Gastroesophageal sphincter (tissue), 4 donors: Measurements from ENCODE around the gene TSPAN17. TPM values are rescaled to one million over a fixed set of nuclear protein-coding genes. Genes with fewer than 3 reads are reported as not detected.

Experiments
- ATAC-seq: fragments of 150-250 bp; one replicate; pipeline ENCODE4 v1.9.1; 2016; ENCODE audit warnings: mild to moderate bottlenecking, moderate library complexity
- H3K27ac ChIP-seq, 4 donors: fragments of 200-600 bp; sonication (generic) in 3 of 4; 1 replicate in 3 of 4; 2 replicates in 1 of 4; pipeline ENCODE4 v1.5.1; 2016 to 2019
- H3K27me3 ChIP-seq: fragments of 200-600 bp; sonication (generic); one replicate; pipeline ENCODE4 v1.5.1; 2019
- H3K36me3 ChIP-seq, 2 donors: fragments of 200-600 bp; sonication (generic); one replicate each; pipeline ENCODE4 v1.5.1; 2019; ENCODE audit warnings: control low read depth in 1 of 2
- H3K4me1 ChIP-seq, 3 donors: fragments of 200-600 bp; sonication (generic); 1 replicate in 2 of 3; 2 replicates in 1 of 3; pipeline ENCODE4 v1.5.1; 2016 to 2019; ENCODE audit warnings: control low read depth in 2 of 3
- H3K4me3 ChIP-seq, 2 donors: fragments of 200-600 bp; sonication (generic); one replicate each; pipeline ENCODE4 v1.5.1; 2019; ENCODE audit warnings: mild to moderate bottlenecking in 1 of 2, moderate library complexity in 1 of 2
- H3K9me3 ChIP-seq, 3 donors: fragments of 200-600 bp; sonication (generic); one replicate each; pipeline ENCODE4 v1.5.1; 2017 to 2019; ENCODE audit warnings: control low read depth in 2 of 3
- CTCF ChIP-seq, 4 experiments: fragments of 200-600 bp in 2 of 4; fragments of 450-650 bp in 2 of 4; sonication (generic) in 1 of 4; IDR thresholded peaks; one replicate each; pipeline ENCODE4 v1.5.1; 2017 to 2019; ENCODE audit warnings: antibody characterized with exemption in 4 of 4, mild to moderate bottlenecking in 2 of 4, moderate library complexity in 2 of 4
- EP300 ChIP-seq: sonication (generic); formaldehyde crosslinking; IDR thresholded peaks from one replicate; pipeline ENCODE4 v1.6.1; 2017; ENCODE audit warnings: antibody characterized with exemption, mild to moderate bottlenecking
- POLR2A ChIP-seq, 2 donors: fragments of 450-650 bp; IDR thresholded peaks; one replicate each; pipeline ENCODE4 v1.6.1; 2017; ENCODE audit warnings: antibody characterized with exemption in 2 of 2, mild to moderate bottlenecking in 2 of 2, moderate library complexity in 1 of 2
- POLR2AphosphoS5 ChIP-seq: sonication (generic); formaldehyde crosslinking; IDR thresholded peaks from one replicate; pipeline ENCODE4 v1.6.1; 2017; ENCODE audit warnings: antibody characterized with exemption
- WGBS, 2 donors: methylation state at CpG; one replicate each; pipeline ENCODE4 v1.1.5; 2018; ENCODE audit warnings: low coverage in 1 of 2; 5-methylcytosine and 5-hydroxymethylcytosine counted together
- total RNA-seq, 4 donors: library from RNA; depleted of rRNA; stranded (reverse); fragments of >200 nt; gene quantifications; one replicate each; pipeline ENCODE4 v1.1.0, GENCODE V29; 2016

The TSPAN17 gene
- total RNA-seq, 4 donors from 2014 or later = 11.0 to 20.2 (median 15.4) TPM

DNA sequence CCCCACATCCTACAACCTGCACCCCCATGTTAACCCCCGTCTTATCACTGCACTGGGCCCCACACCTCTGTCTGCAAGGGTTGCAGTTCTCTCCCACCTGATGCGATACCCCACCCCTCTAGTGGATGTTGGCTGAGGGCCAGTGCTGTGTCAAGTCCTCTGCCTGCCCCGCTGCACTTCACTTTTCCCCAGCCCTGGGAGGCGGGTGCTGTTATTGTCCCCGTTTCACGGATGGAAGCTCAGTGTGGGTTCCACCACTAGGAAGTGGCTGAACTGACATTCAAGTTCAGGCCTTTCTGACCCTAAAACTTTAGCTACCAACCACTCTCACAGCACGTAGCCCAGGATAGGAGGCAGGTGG, 20.4 kb upstream of the TSPAN17 start:
- Histone ChIP-seq H3K27ac (no peak overlapping the region), H3K4me3 (no peak overlapping the region), H3K4me1 (peaks cover 0 to 20% (median 12%) of the 10 kb centered on the region in 3 donors), H3K36me3 (no peaks in the 10 kb centered on the region), H3K27me3 (peaks cover 98% of the 10 kb centered on the region), H3K9me3 (no peaks in the 10 kb centered on the region)
- ATAC-seq = no peak
- 70 to 83% methylated on average over 1 to 3 of the region's 7 CpGs for WGBS, 2 donors
- TF ChIP-seq POLR2A (IDR thresholded peaks at IDR 0.05) (no peak), POLR2AphosphoS5 (no peak)

DNA sequence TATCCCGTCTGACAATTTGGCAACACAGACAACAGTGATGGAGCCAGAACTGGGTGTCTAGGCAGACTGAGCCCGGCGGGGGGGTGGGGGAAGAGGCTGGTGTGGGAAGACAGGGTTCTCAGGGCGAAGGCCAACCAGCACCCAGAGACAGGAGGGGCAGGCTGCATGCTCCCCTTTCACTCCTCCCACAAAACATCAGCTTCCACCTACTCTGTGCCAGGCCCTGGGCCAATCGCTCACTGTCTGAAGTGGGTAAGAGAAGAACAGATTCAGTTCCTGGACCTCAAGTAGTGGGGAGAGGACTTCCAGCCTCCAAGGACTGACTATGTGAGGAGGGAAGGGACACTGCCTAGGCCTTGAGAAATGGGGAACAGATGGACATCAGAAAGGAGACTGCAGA, 19.7 kb upstream of the TSPAN17 start:
- TF ChIP-seq CTCF (IDR thresholded peaks at IDR 0.05) (no peak), POLR2AphosphoS5 (no peak), EP300 (no peak), POLR2A (IDR thresholded peaks at IDR 0.05) (no peak)
- ATAC-seq = no peak
- Histone ChIP-seq H3K36me3 (no peaks in the 10 kb centered on the region), H3K9me3 (no peaks in the 10 kb centered on the region), H3K27me3 (peaks cover 98% of the 10 kb centered on the region), H3K27ac (no peak overlapping the region), H3K4me3 (no peak overlapping the region), H3K4me1 (peaks cover 0 to 19% (median 12%) of the 10 kb centered on the region in 3 donors)
- 20 to 59% methylated on average over 1 to 4 of the region's 5 CpGs for WGBS, 2 donors

GRCh38 chr5:176628406-176629228, 18.7 kb upstream of the TSPAN17 start:
- WGBS, 2 donors = 41 to 64% methylated on average over 5 to 9 of the region's 13 CpGs
- H3K9me3 ChIP-seq = no peaks in the 10 kb centered on the region
- no peak overlapping the region for H3K4me3 ChIP-seq
- no peak overlapping the region for H3K27ac ChIP-seq
- TF ChIP-seq POLR2AphosphoS5 = no peak
- no peak for TF ChIP-seq POLR2A (IDR thresholded peaks at IDR 0.05)
- TF ChIP-seq EP300 = no peak
- no peak for TF ChIP-seq CTCF (IDR thresholded peaks at IDR 0.05)
- no peak for ATAC-seq
- no peaks in the 10 kb centered on the region for H3K36me3 ChIP-seq
- peaks cover 0 to 19% (median 12%) of the 10 kb centered on the region in 3 donors for H3K4me1 ChIP-seq
- peaks cover 99% of the 10 kb centered on the region for H3K27me3 ChIP-seq

- Histone ChIP-seq H3K27me3 (peaks cover 99% of the 10 kb centered on the region), H3K4me1 (peaks cover 0 to 19% (median 12%) of the 10 kb centered on the region in 3 donors), H3K4me3 (peak overlapping the region in 1 of 2 donors; percentile 47), H3K36me3 (no peaks in the 10 kb centered on the region), H3K9me3 (no peaks in the 10 kb centered on the region), H3K27ac (no peak overlapping the region)
- 6 to 21% methylated on average over 4 to 6 of the region's 34 CpGs for WGBS, 2 donors
- TF ChIP-seq EP300 (no peak), POLR2AphosphoS5 (no peak), CTCF (IDR thresholded peaks at IDR 0.05) (no peak), POLR2A (IDR thresholded peaks at IDR 0.05) (no peak)
- ATAC-seq = no peak
These were observed 17.9 kb upstream of the TSPAN17 start for GRCh38 chr5:176629317-176629852.

DNA sequence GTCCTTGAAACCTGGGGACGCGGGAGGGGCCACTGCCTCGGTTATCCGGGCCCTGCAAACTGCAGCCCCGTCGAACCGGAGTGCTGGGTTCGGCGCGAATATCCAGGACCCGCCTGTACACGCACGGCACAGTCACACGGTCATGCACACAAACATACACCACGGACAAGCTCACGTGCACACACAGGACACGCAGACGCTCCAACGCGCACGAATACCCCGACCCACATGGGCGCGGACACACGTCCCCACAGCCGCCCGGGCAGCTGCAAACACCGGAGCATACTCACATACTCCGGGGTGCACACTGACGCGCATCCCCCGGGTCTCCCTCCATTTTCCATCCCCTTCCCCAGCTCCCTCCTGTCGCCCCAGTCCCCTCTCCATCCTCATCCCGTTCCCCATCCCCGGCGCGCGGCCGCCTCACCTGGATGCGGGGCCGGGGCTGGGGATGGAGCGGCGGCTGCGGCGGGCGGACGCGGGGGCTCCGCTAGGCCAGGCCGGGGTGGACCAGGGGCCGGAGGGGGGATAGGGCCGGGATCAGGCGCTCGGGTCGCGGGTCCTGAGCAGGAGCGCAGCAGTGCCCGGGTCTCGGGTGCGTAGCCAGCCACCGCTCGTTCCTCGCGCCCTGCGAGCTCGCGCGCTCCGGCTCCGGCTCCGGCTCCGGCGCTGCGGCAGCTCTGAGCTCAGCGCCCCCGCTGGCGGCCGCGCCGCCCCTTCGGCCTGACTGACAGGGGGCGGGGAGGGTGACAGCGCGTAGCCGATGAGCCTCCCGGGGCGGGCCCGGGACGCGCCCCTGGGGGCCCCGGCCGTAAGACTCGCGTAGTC, 17.2 kb upstream of the TSPAN17 start, which contains the start of the genes EIF4E1B and SNCB:
Gene EIF4E1B (plus strand): TSS at position 823 of the 828 bp plus-strand sequence. CDS start 12,113 bp downstream, outside the sequence.
Gene SNCB (minus strand): TSS at position 682 of the 828 bp plus-strand sequence. CDS start 880 bp downstream, outside the sequence.
- ATAC-seq = peak; percentile 24
- peak within 1 kb of the TSS in 1 of 2 donors; percentile 47 for H3K4me3 ChIP-seq
- no peak within 1 kb of the TSS for H3K27ac ChIP-seq
- no peaks in the 10 kb centered on the region for H3K9me3 ChIP-seq
- H3K4me1 ChIP-seq = peaks cover 0 to 19% (median 12%) of the 10 kb centered on the region in 3 donors
- no peaks in the 10 kb centered on the region for H3K36me3 ChIP-seq
- TF ChIP-seq POLR2AphosphoS5 (no peak), EP300 (no peak), POLR2A (IDR thresholded peaks at IDR 0.05) (no peak), CTCF (IDR thresholded peaks at IDR 0.05) (no peak)
- H3K27me3 ChIP-seq = peaks cover 97% of the 10 kb centered on the region
- 0% methylated on average over 7 of the region's 94 CpGs; no CpG with 5 or more reads in 1 of the 2 donors for WGBS, 2 donors
